Right lobe of liver (tissue), 4 donors: ENCODE data around the gene YIF1B.

Experiments used
- CTCF ChIP-seq, 4 donors: fragments of 200-600 bp in 3 of 4; fragments of 450-650 bp in 1 of 4; IDR thresholded peaks; one replicate each; pipeline versions ENCODE4 v1.5.1 to v1.8.0; 2016 to 2022; ENCODE audit warnings: antibody characterized with exemption in 4 of 4, mild to moderate bottlenecking in 2 of 4
- POLR2A ChIP-seq: fragments of 450-650 bp; IDR thresholded peaks from one replicate; pipeline ENCODE4 v1.6.1; 2017; ENCODE audit warnings: antibody characterized with exemption, mild to moderate bottlenecking
- donor health status: DM: no; HTN: no; CAD: no.
- donor health status: DM: no; HTN: no; CAD: no.
- donor health status: DM: no; HTN: yes; CAD: no.

GRCh38 chr19:38340927-38341326 lies 25.2 kb upstream of the YIF1B start:
- TF ChIP-seq CTCF (IDR thresholded peaks at IDR 0.05): no peak
- no peak for TF ChIP-seq POLR2A
